ENCODE results near the gene RAB31. TPM values are rescaled to one million over a fixed set of nuclear protein-coding genes. Genes with fewer than 3 reads are reported as not detected.

RAB31 gene
- total RNA-seq, 1 experiment from 2014 or later = 6.1 TPM

GRCh38 chr18:9820127-9820526 lies 112.0 kb downstream of the RAB31 start:
- Histone ChIP-seq H3K4me1 (ENCODE audit: insufficient read depth, low read length, poor library complexity, severe bottlenecking) (peaks cover 5% of the 10 kb centered on the region), H3K9me3 (ENCODE audit: low read depth, low read length, poor library complexity, severe bottlenecking) (peaks cover 3% of the 10 kb centered on the region), H3K27me3 (replicated peaks; ENCODE audit: insufficient read depth, low read depth, low read length, poor library complexity) (no peaks in the 10 kb centered on the region), H3K27ac (ENCODE audit: low read depth, low read length, poor library complexity, severe bottlenecking) (no peak overlapping the region), H3K4me3 (ENCODE audit: low read depth, low read length, poor library complexity, severe bottlenecking) (no peak overlapping the region), H3K36me3 (ENCODE audit: insufficient read depth, low read length, poor library complexity, severe bottlenecking) (no peaks in the 10 kb centered on the region)
- intact Hi-C loops (cut with micrococcal nuclease; ENCODE audit: unreplicated experiment) = loop anchor here (10.0 kb wide), 1 partner anchor 1785 kb away; the partner anchor contains the start of gene SLC35G4
- POLR2A ChIA-PET (ENCODE audit: low non-redundant PET) = no interaction called here
- CTCF ChIA-PET = no interaction called here
- no peak for DNase-seq (ENCODE audit: low spot score)
- no TSS peak for BruUV-seq (replicated peaks)
- TF ChIP-seq EZH2 (IDR thresholded peaks at IDR 0.05; ENCODE audit: borderline replicate concordance, low read depth, low read length, poor library complexity, severe bottlenecking) = no peak
- TF ChIP-seq CTCF (conservative IDR thresholded peaks at IDR 0.05; ENCODE audit: low read depth, low read length) = no peak

GRCh38 chr18:9820719-9821118 lies 112.6 kb downstream of the RAB31 start:
- Histone ChIP-seq H3K27ac (ENCODE audit: low read depth, low read length, poor library complexity, severe bottlenecking) (no peak overlapping the region), H3K4me3 (ENCODE audit: low read depth, low read length, poor library complexity, severe bottlenecking) (no peak overlapping the region), H3K9me3 (ENCODE audit: low read depth, low read length, poor library complexity, severe bottlenecking) (peaks cover 3% of the 10 kb centered on the region), H3K4me1 (ENCODE audit: insufficient read depth, low read length, poor library complexity, severe bottlenecking) (peaks cover 11% of the 10 kb centered on the region), H3K36me3 (ENCODE audit: insufficient read depth, low read length, poor library complexity, severe bottlenecking) (no peaks in the 10 kb centered on the region), H3K27me3 (replicated peaks; ENCODE audit: insufficient read depth, low read depth, low read length, poor library complexity) (no peaks in the 10 kb centered on the region)
- ChIA-PET CTCF (no interaction called here), POLR2A (ENCODE audit: low non-redundant PET) (no interaction called here)
- TF ChIP-seq CTCF (conservative IDR thresholded peaks at IDR 0.05; ENCODE audit: low read depth, low read length) (no peak), EZH2 (IDR thresholded peaks at IDR 0.05; ENCODE audit: borderline replicate concordance, low read depth, low read length, poor library complexity, severe bottlenecking) (no peak)
- BruUV-seq (replicated peaks) = no TSS peak
- DNase-seq (ENCODE audit: low spot score) = no peak
- intact Hi-C loops (cut with micrococcal nuclease; ENCODE audit: unreplicated experiment) = loop anchor here (10.0 kb wide), 1 partner anchor 1784 kb away; the partner anchor contains the start of gene SLC35G4

GRCh38 chr18:9822587-9823185 lies 114.6 kb downstream of the RAB31 start:
- intact Hi-C loops (cut with micrococcal nuclease; ENCODE audit: unreplicated experiment) = loop anchor here (10.0 kb wide), 1 partner anchor 1782 kb away; the partner anchor contains the start of gene SLC35G4
- DNase-seq (ENCODE audit: low spot score) = no peak
- TF ChIP-seq EZH2 (IDR thresholded peaks at IDR 0.05; ENCODE audit: borderline replicate concordance, low read depth, low read length, poor library complexity, severe bottlenecking) (no peak), CTCF (conservative IDR thresholded peaks at IDR 0.05; ENCODE audit: low read depth, low read length) (no peak)
- POLR2A ChIA-PET (ENCODE audit: low non-redundant PET) = no interaction called here
- no peak overlapping the region for H3K27ac ChIP-seq (ENCODE audit: low read depth, low read length, poor library complexity, severe bottlenecking)
- H3K27me3 ChIP-seq (replicated peaks; ENCODE audit: insufficient read depth, low read depth, low read length, poor library complexity) = no peaks in the 10 kb centered on the region
- H3K4me3 ChIP-seq (ENCODE audit: low read depth, low read length, poor library complexity, severe bottlenecking) = no peak overlapping the region
- CTCF ChIA-PET = no interaction called here
- no peaks in the 10 kb centered on the region for H3K36me3 ChIP-seq (ENCODE audit: insufficient read depth, low read length, poor library complexity, severe bottlenecking)
- H3K4me1 ChIP-seq (ENCODE audit: insufficient read depth, low read length, poor library complexity, severe bottlenecking) = peaks cover 18% of the 10 kb centered on the region
- H3K9me3 ChIP-seq (ENCODE audit: low read depth, low read length, poor library complexity, severe bottlenecking) = peaks cover 3% of the 10 kb centered on the region
- BruUV-seq (replicated peaks) = no TSS peak
